Measurements from ENCODE around the gene IRAK1.

The IRAK1 gene

GRCh38 chrX:153969904-153970356 is 49.8 kb downstream of the IRAK1 start:
- no peak for DNase-seq

GRCh38 chrX:153969125-153969903 is 50.4 kb downstream of the IRAK1 start:
- no peak for DNase-seq

- DNase-seq: no peak
Observed at GRCh38 chrX:153968754-153969124, 51.0 kb downstream of the IRAK1 start.

- DNase-seq: no peak
Observed at GRCh38 chrX:153968255-153968654, 51.4 kb downstream of the IRAK1 start.

- no peak for DNase-seq
Observed at GRCh38 chrX:153967536-153968224, 52.0 kb downstream of the IRAK1 start.

GRCh38 chrX:153966841-153967535 is 52.7 kb downstream of the IRAK1 start:
- no peak for DNase-seq

- DNase-seq: no peak
Observed at GRCh38 chrX:153966283-153966688, 53.4 kb downstream of the IRAK1 start.

GRCh38 chrX:153965406-153965805 is 54.3 kb downstream of the IRAK1 start:
- no peak for DNase-seq

GRCh38 chrX:153964105-153964504 is 55.6 kb downstream of the IRAK1 start:
- DNase-seq: no peak

GRCh38 chrX:153963546-153963945 is 56.2 kb downstream of the IRAK1 start:
- DNase-seq: no peak

- DNase-seq: no peak
Observed at GRCh38 chrX:153961292-153961691, 58.4 kb downstream of the IRAK1 start.

- no peak for DNase-seq
Observed at GRCh38 chrX:153960786-153961185, 58.9 kb downstream of the IRAK1 start.
